Renal cortex interstitium (tissue), 11 donors: ENCODE results near the gene SNN. TPM values are rescaled to one million over a fixed set of nuclear protein-coding genes. Genes with fewer than 3 reads are reported as not detected.

Experiments used
- DNase-seq, 11 donors: peaks; one replicate each; pipeline ENCODE4 v3.0.0-alpha.2; 2013; ENCODE audit warnings: low read depth in 9 of 11, low spot score in 4 of 11; ENCODE audit errors: extremely low read depth in 1 of 11
- polyA plus RNA-seq, 3 donors: library from polyadenylated mRNA; unstranded; fragments of 120-200 nt; gene quantifications; one replicate each; pipeline ENCODE4 v1.2.1, GENCODE V29; 2013; ENCODE audit not compliant: insufficient read length in 3 of 3

The SNN gene
- polyA plus RNA-seq, 3 donors, result 30.9 to 41.9 (median 37.3) TPM

- DNase-seq, result no peak
Measured at GRCh38 chr16:11630046-11630767, 38.0 kb upstream of the SNN start.

- DNase-seq, result no peak
Measured at GRCh38 chr16:11630768-11631056, 37.5 kb upstream of the SNN start.

GRCh38 chr16:11631214-11631613, 37.0 kb upstream of the SNN start:
- no peak for DNase-seq

- peak in 3 of 11 donors; percentile 65 to 86 (median 81) for DNase-seq
Measured at GRCh38 chr16:11632455-11632939, 35.8 kb upstream of the SNN start.

GRCh38 chr16:11633113-11633512, 35.1 kb upstream of the SNN start:
- no peak for DNase-seq

GRCh38 chr16:11634312-11634711, 33.9 kb upstream of the SNN start:
- DNase-seq, result no peak

- no peak for DNase-seq
Measured at GRCh38 chr16:11635113-11635652, 33.1 kb upstream of the SNN start.

GRCh38 chr16:11635679-11636171, 32.5 kb upstream of the SNN start:
- no peak for DNase-seq

- DNase-seq, result peak in 2 of 11 donors; percentile 59 to 70
Measured at GRCh38 chr16:11636172-11636721, 32.0 kb upstream of the SNN start.

GRCh38 chr16:11637320-11637719, 30.9 kb upstream of the SNN start:
- DNase-seq, result no peak

GRCh38 chr16:11638140-11638539, 30.1 kb upstream of the SNN start:
- DNase-seq, result no peak

GRCh38 chr16:11639008-11639562, 29.2 kb upstream of the SNN start:
- DNase-seq, result no peak

- no peak for DNase-seq
Measured at GRCh38 chr16:11639925-11640899, 28.0 kb upstream of the SNN start.

- no peak for DNase-seq
Measured at GRCh38 chr16:11640987-11641817, 27.1 kb upstream of the SNN start.

- no peak for DNase-seq
Measured at GRCh38 chr16:11642765-11643116, 25.5 kb upstream of the SNN start.

- DNase-seq, result no peak
Measured at GRCh38 chr16:11649276-11649675, 19.0 kb upstream of the SNN start.

GRCh38 chr16:11650641-11651591, 17.3 kb upstream of the SNN start:
- DNase-seq, result no peak
